GM19351 (cell line): ENCODE data around the gene FSD1.
"Not testable (repeated sequence)": the region's sequence is repeated elsewhere in the genome, so short reads cannot be mapped to it uniquely, and the experiment has no call there.

Experiments used
- ATAC-seq: cut with Tn5 transposase; IDR thresholded peaks from one replicate; pipeline ENCODE4 v1.9.1; 2021; ENCODE audit warnings: mild to moderate bottlenecking, moderate library complexity; ENCODE audit not compliant: unreplicated experiment

The FSD1 gene

DNA sequence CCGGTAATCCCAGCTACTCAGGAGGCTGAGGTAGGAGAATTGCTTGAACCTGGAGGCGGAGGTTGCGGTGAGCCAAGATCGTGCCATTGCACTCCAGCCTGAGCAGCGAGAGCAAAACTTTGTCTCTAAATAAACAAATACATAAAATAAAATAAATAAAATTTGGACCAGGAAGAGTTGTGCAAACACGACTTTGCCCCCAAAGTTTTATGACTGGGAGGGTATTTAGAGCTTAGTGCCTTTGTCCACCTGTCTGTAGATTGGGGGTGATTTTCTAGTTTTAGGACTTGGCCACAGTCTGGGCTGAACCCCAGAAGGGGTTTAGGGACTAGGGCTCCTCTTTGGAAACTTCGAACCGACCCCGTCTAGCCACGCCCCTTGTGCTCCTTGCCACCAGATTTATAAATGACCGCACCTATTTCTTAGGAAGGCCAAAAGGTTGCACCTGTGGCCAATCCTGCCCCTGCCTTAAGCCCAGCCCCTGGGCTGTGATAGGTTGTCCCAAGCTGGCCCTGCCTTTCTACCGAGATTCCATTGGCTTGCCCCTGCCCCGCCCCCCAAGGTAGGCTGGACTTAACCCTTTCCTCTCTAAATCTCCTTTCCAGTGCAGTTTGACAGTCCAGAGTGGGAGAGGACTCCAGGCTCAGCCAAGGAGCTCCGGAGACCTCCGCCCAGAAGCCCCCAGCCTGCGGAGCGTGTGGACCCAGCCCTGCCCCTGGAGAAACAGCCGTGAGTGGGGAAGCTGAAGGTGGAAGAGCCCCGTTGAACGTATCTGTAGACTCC, 20.0 kb upstream of the FSD1 start:
- no peak for ATAC-seq

DNA sequence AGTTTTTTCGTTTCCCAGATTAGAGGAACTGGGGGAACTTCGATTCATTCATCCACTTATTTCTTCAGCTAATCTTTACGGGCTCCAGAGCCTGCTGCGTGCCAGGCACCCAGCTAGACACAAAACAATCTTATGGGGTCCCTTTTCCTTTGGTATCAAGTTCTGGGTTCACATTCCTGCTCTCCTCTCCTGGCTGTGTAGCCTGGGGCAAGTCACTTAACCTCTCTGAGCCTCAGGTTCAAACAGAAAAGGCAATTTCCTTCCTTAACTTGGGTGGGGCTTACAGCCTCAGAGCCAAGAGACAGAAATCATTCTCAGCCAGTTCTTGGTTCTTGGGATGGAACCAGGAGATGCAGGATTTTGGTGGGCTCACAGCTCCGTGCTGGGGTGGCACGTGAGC, 19.4 kb upstream of the FSD1 start:
- no peak for ATAC-seq

DNA sequence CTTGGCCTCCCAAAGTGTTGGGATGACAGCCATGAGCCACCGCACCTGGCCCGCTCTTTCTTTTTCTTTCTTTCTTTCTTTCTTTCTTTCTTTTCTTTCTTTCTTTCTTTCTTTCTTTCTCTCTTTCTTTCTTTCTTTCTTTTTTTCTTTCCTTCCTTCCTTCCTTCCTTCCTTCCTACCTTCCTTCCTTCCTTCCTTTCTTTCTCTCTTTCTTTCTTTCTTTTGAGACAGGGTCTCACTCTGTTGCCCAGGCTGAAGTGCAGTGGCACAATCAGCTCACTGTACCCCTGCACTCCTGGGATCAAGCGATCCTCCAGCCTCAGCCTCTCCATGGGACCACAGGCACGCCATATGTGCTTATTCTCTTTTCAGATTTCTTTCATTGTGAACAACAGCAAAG, 18.3 kb upstream of the FSD1 start:
- not testable (repeated sequence) for ATAC-seq

DNA sequence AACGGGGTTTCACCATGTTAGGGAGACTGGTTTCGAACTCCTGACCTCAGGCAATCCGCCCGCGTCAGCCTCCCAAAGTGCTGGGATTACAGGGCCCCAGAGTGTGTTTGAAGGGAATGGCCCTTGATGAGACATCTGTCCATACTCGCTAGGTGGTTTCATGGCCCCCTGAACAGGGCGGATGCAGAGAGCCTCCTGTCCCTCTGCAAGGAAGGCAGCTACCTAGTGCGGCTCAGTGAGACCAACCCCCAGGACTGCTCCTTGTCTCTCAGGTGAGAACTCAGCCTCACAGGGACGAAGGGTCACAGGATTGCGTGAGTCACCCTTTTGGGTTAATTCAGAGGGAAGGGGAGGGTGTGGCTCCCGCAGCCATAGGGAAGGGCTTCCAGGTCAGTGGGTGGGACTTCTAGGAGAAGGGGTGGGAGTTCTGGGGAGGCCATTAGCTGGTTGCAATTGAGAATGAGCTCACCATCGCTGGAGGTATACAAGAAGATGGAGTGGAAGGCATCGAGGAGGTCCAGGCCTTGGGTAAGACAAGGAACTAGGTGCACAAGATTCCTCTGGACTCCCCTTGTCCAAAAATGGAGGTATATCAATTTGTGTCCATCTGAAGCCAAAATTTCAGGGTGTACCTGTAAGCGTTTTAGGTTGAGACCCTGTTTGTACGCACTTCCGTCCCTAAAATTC, 16.2 kb upstream of the FSD1 start:
- ATAC-seq, result no peak

DNA sequence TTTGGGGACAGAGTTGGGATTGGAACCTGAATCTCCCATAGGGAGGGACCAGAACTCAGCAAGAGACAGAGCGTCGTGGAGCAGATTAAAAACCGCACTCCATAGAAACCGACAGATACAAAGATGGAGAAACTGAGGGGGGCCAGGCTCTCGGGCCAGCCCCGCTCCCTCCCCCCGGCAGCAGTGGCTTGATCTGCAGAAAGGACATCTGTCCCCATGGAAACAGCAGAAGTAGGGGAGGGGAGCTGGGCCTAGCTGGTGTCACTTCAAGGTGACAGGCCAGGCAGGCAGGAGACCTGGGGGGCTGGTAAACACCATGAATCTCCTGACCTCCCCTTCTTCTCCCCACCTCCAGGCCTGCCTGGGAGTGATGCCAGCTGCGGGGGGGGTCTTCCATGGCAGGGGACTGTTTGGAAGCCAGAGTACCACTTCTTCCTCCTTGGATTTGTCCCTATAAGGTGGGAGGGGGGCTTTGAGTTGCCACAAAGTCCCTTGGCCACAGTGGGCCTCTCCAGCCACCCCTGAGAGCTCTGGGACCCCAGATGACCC, 13.1 kb upstream of the FSD1 start:
- ATAC-seq, result no peak

DNA sequence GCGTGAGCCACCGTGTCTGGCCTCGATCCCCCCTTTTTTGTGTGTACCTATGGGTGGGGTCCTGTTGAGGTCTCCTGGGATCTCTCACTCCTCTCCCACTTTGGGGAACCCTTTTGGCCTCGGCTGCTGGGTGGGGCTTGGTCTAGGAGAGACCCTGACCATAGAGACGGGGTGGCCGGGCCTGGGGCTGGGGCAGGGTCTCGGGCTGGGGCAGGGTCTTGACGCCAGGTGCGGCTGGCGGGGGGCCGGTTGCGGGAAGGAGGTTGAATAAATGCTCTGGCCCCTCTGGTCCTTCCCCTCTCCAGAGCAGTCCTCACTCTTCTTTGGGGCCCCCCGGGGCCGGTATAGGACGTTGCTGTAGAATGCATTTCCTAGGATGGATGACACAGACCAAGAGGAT, 11.9 kb upstream of the FSD1 start:
- no peak for ATAC-seq

DNA sequence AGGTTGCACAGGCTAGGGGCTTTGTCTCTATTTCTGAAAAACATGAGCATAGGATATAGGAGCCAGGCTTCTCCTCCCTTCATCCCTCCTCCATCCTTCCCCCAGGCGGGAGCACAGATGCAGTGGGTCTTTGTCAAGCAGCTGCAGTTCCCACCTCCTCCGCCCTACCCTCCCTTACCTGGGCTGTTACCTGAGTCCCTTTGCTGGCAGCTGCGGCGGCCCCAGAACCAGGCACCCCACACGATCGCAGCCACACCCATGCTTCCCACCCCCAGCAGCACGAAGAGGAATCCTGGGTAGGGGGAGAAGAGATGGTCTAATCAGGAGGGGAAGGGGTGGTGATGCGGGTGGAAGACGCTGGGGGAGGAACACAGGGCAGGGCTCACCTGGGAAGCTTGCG, 10.0 kb upstream of the FSD1 start:
- no peak for ATAC-seq

DNA sequence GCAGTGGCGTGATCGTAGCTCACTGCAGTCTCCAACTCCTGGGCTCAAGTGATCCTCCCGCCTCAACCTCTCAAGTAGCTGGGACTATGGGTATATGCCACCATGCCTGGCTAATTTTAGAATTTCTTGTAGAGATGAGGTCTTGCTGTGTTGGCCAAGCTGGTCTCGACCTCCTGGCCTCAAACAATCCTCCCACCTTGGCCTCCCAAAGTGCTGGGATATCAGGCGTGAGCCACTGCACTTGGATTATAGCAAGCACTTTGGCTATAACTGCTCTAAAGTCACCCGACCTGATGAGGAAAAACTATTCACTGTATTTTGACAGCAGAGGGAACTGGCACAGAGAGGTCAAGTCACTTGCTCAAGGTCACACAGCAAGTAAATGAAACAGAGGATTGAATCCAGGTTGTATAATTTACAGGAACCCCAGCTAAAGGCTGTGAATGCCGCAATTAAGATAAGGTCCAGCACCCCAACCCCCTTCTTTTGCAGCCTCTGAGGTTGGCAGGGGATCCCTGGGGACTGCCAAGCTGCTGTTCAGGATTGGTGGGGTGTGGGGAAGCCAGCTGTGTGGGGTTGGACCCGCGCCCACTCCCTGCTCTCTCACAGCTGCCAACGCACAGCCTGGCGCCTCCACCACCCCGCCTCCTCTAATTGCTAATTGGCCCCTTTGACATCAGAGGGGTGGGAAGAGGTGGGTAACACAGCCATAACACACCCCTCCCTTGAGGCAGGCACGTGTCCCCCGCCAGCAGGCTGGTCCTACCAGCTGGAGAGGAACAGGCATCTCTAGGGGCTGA, 8.2 kb upstream of the FSD1 start:
- no peak for ATAC-seq

DNA sequence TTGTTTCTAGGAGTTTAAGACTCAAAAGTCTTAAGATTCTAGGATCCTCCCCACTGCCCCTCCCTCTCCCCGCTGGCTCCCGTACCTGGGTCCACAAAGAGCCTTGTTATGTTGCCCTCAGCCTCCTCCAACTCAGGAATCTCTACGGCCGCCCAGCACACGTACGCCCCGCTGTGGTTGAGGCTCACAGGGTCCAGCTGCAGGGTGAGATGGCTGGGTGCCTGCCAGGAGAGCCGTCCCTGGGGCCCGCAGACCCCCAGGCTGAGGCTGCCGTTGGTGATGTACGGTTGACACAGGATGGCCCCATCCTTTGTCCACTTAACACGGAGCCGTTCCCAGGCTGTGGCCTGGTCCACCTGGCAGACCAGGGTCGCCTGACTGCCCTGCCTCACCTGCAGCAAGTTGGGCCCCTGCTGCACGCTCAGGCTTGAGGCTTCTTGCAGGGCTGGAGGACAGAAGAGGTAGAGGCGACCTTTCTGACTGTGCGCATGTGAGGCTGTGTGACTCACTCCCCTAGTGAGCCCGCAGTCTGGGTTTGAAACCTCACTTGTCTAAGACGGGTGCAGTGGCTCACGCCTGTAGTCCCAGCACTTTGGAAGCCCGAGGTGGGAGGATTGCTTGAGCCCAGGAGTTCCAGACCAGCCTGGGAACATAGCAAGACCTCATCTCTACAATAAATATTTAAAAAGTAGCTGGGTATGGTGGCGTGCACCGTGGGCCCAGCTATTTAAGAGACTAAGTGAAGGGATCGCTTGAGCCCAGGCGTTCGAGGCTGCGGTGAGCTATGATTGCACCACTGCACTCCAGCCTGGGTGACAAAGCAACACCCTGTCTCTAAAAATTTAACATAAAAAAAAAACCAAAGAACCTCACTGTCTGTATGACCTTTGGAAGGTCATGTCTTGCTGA, 6.2 kb upstream of the FSD1 start:
- no peak for ATAC-seq

DNA sequence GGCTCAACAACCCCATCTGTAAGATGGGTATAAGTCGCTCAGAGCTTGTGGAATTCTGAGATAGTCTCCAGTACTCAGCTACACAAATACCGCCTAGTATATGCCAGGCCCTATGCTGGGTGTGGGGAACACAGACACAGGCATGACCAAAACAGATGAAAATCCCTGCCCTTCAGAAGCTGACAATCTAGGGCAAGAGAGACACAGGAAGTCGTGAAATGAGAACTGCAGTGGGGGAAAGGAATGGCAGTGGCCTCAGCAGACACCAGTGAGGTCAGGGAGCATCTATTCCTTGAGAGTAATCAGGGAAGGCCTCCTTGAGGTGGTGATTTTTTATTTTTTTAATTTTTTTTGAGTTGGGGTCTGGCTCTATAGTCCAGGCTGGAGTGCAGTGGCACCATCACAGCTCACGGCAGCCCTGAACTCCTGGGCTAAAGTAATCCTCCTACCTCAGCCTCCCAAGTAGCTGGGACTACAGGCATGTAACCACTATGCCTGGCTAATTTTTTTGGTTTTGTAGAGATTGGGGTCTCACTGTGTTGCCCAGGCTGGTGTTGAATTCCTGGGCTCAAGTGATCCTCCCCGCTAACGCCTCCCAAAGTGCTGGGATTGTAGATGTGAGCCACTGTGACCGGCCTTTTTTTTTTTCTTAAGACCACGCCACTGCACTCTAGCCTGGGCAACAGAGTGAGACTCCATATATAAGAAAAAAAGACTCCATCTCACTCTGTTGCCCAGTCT, 5.4 kb upstream of the FSD1 start:
- no peak for ATAC-seq

DNA sequence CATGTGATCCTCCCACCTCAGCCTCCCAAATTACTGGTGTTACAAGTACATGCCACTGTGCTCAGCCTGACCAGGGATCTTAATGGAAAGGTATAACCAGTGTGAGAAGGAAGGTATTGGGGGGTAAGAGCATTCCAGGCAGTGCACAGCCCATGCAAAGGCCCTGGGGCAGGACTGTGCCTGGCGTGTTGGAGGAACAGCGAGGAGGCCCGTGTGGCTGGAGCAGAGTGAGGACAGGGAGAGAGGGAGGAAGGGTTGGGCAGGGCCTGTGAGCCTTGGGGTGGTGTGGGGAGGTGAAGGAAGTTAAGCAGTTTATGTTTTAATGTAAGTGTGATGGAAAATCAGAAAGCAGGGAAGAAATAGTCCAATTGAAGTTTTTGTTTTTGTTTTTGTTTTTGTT, 3.8 kb upstream of the FSD1 start:
- ATAC-seq, result no peak

DNA sequence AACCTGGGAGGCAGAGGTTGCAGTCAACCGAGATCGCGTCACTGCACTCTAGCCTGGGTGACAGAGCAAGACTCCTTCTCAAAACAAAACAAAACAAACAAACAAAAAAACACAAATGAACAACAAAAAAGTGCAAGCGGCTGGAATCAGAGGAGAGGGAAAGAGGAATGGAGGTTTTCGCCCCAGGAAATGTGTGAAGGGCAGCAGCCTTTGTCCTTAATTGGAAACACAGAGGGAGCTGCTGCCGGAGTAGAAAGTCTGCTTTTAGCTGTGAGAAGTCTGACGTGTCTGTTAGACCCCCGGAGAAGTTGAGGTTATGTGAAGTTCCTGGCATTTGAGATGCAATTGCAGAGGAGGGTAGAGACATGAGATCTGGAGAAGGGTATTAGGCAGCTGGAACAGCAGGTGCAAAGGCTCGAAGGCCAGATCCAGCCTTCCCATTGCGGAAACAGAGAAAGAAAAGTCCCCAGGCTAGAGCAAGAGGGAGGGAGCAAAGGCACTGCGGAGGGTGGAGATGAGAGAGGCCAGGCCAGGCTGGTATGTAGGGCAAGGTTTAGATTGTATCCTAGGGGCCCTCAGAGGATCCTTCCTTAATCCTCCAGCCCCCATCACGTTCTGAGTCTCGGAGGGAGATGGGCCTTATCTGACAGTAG, 2.7 kb upstream of the FSD1 start:
- ATAC-seq, result no peak

DNA sequence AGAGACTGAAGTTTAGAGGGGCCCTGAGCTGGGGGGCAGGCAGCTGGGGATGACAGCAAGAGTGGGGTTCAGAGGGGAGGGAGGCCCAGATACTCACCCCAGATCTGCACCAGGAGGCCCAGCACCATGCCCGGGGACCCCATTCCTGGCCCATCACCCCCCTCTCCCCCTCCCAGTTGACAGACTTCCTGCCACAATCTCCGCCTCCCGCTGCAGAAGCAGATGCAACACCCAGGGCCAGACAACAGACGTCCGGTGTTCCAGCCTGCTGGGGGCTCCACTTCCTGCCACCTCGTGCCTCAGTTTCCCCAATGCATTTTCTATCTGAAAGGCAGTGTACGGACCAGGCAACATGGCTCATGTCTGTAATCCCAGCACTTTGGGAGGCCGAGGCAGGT, 2.2 kb upstream of the FSD1 start, which contains the start of gene TMIGD2:
TSS of gene TMIGD2 (minus strand) at position 147 of the 398 bp plus-strand sequence. CDS start at position 143, 4 bp downstream.
- ATAC-seq, result no peak

DNA sequence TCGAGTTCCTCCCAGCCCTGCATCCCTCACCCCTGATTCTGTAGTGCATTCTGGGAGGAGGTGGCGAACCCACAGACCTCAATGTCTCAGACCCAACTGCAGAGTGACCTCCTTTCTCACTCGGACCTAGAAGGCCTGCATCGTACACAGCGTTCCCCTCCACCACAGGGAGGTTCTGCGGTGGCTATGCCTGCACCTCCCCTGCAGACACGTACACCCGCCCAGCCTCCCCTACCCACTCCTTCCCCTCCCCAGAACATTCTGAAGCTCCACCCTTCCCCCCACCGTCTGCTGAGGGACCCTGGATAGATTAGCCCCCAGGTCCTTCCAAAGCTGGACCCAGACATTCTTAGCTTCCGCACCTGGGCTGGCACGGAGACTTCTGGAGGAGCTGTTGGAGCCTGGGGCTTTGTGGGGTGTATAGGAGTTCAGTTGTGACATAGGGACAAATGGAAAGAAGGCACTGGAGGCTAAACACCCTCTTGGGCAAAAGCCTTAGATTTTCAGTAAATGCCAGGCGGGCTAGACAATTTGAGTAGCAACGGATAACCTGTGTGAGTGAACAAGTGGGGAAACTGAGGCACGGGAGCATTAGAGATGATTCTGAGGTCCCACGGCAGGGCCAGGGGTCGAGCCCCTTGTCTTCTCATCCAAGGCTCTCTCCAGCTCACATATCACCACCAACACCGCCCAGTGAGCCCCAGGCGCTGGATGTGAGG, 420 bp upstream of the FSD1 start:
- no peak for ATAC-seq

DNA sequence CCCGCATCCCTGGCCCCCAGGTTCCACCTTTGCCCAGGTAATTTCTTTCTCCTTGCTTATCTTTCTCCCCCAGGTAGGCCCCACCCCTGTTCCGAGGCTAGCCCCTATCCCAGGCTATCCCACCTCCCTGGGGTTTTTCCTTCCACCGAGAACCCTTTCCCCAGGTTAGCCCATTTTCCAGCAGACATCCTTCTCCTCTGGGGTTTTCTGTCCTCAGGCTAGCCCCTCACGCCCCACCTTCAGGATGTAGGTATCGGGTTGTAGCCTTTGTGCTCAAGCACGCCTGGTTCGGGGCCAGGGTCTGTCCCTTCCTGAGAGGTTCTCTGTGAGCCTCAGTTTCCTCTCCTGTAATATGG, 837 bp downstream of the FSD1 start:
- no peak for ATAC-seq

DNA sequence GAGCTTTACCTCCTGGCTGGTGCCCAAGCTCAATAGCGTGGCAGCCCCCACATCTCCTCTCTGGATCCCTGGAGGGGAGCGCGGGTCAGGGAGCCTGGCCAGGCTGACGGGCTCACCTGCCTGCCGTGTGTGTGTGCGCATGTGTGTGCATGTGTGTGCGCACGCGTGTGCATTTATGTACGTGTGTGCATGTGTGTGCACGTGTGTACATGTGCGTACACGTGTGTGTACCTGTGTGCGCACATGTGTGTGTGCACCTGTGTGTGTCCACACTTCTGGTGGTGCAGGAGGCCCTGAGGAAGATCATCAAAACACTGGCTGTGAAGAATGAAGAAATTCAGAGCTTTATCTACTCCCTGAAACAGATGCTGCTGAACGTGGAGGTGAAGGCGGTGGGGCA, 1.3 kb downstream of the FSD1 start:
- ATAC-seq, result no peak

DNA sequence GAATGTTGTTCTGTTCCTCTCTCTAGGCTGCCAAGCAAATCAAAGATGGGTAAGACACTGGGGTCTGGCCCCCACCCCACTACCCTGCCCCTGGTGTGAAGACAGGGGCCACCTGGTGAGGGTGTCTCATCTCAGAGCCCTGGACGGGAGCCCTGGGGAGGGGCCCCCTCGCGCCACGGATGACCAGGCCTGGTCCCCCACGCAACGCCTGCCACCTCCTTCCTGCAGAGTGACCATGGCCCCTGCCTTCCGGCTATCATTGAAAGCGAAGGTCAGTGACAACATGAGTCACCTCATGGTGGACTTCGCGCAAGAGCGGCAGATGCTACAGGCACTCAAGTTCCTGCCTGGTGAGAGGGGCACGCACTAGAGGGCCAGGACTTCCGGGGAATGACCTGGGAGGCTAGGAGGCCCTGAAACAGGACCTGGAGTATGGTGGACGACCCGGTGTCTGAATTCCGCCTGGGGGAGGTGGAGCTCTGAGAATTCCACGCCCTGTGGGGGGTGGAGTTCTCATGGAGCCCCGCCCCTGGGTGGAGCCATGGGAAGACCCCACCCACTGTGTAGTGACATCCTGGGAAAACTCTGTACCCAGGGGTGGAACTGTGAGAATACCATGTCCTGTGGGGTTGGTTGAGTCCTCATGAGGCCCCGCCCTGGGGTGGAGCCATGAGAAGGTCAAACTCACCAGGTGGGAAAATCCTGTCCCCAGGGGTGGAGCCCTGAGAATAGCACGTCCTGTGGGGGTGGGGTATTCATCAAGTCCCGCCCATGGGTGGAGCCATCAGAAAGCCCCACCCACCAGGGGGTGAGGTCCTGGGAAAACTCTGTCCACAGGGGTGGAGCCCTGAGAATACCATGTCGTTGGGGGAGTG, 6.1 kb downstream of the FSD1 start:
- ATAC-seq, result no peak
